Astrocyte (in vitro differentiated cells and primary cell): ENCODE data around the gene NEBL. TPM values are rescaled to one million over a fixed set of nuclear protein-coding genes. Genes with fewer than 3 reads are reported as not detected.

Source experiments
- DNase-seq: peaks from one replicate; pipeline ENCODE4 v3.0.0-alpha.2; 2010; ENCODE audit warnings: low read depth
- FAIRE-seq: peaks from 2 replicates; lab custom pipeline; 2011; peaks lifted over from hg19 to GRCh38; lab: Jason Lieb, UNC
- H2AFZ ChIP-seq: 2 replicates; pipeline ENCODE4 v1.6.0; 2012; ENCODE audit warnings: low read depth, low read length, inconsistent platforms
- H3K27ac ChIP-seq: 2 replicates; pipeline ENCODE4 v1.5.1; 2011; ENCODE audit warnings: low read depth, low read length, inconsistent platforms
- H3K27me3 ChIP-seq: 2 replicates; pipeline ENCODE4 v1.6.0; 2011; ENCODE audit warnings: low read length, inconsistent platforms; ENCODE audit not compliant: insufficient read depth
- H3K36me3 ChIP-seq: 2 replicates; pipeline ENCODE4 v1.5.1; 2011; ENCODE audit warnings: low read length, inconsistent platforms; ENCODE audit not compliant: insufficient read depth
- H3K4me1 ChIP-seq: 2 replicates; pipeline ENCODE4 v1.5.1; 2011; ENCODE audit warnings: low read length, inconsistent platforms; ENCODE audit not compliant: insufficient read depth
- H3K4me2 ChIP-seq: 2 replicates; pipeline ENCODE4 v1.6.0; 2012; ENCODE audit warnings: low read length, inconsistent platforms
- H3K4me3 ChIP-seq: 2 replicates; pipeline ENCODE4 v1.5.1; 2011; ENCODE audit warnings: low read depth, mild to moderate bottlenecking, low read length, inconsistent platforms; ENCODE audit not compliant: insufficient read depth
- H3K79me2 ChIP-seq: 2 replicates; pipeline ENCODE4 v1.6.0; 2012; ENCODE audit warnings: mild to moderate bottlenecking, low read length, inconsistent platforms; ENCODE audit not compliant: insufficient read depth
- H3K9ac ChIP-seq: 2 replicates; pipeline ENCODE4 v1.6.0; 2012; ENCODE audit warnings: mild to moderate bottlenecking, low read length, inconsistent platforms
- H3K9me3 ChIP-seq: 2 replicates; pipeline ENCODE4 v1.5.1; 2012; ENCODE audit warnings: low read depth, mild to moderate bottlenecking, low read length, inconsistent platforms; ENCODE audit not compliant: insufficient read depth
- H4K20me1 ChIP-seq: 2 replicates; pipeline ENCODE4 v1.6.0; 2012; ENCODE audit warnings: low read length, inconsistent platforms; ENCODE audit not compliant: insufficient read depth
- H3K27ac Mint-ChIP-seq: one replicate; pipeline ENCODE4 v1.8.0; 2021; ENCODE audit warnings: mild to moderate bottlenecking, mixed read lengths; ENCODE audit not compliant: unreplicated experiment
- H3K27me3 Mint-ChIP-seq: one replicate; pipeline ENCODE4 v1.8.0; 2021; ENCODE audit warnings: low read depth, mixed read lengths; ENCODE audit not compliant: unreplicated experiment
- H3K36me3 Mint-ChIP-seq: one replicate; pipeline ENCODE4 v1.8.0; 2021; ENCODE audit warnings: low read depth, mixed read lengths; ENCODE audit not compliant: unreplicated experiment
- H3K4me1 Mint-ChIP-seq: one replicate; pipeline ENCODE4 v1.8.0; 2021; ENCODE audit warnings: low read depth, mixed read lengths; ENCODE audit not compliant: unreplicated experiment
- H3K4me3 Mint-ChIP-seq: one replicate; pipeline ENCODE4 v1.8.0; 2021; ENCODE audit warnings: mild to moderate bottlenecking, moderate library complexity, mixed read lengths; ENCODE audit not compliant: unreplicated experiment
- H3K9me3 Mint-ChIP-seq: one replicate; pipeline ENCODE4 v1.8.0; 2021; ENCODE audit warnings: mild to moderate bottlenecking, mixed read lengths; ENCODE audit not compliant: unreplicated experiment
- CTCF ChIP-seq: IDR thresholded peaks from 2 replicates; pipeline ENCODE4 v1.5.1; 2011; ENCODE audit warnings: low read depth, mild to moderate bottlenecking, inconsistent platforms, low read length, moderate library complexity; ENCODE audit not compliant: insufficient read depth
- EZH2 ChIP-seq: IDR thresholded peaks from 2 replicates; pipeline ENCODE4 v1.6.1; 2012; ENCODE audit warnings: mild to moderate bottlenecking, low read length, inconsistent platforms; ENCODE audit not compliant: insufficient read depth
- total RNA-seq: library from RNA; stranded (reverse); gene quantifications from 2 replicates; pipeline ENCODE4 v1.2.1, GENCODE V29; 2021

Gene NEBL
- total RNA-seq, 1 donor from 2014 or later, result 6.0 TPM

GRCh38 chr10:20841419-20841818 lies 55.7 kb downstream of the NEBL start:
- DNase-seq (no peak), FAIRE-seq (no peak)
- Histone ChIP-seq H3K27ac (no peak overlapping the region), H2AFZ (no peak overlapping the region), H3K36me3 (no peaks in the 10 kb centered on the region), H3K9ac (no peak overlapping the region), H3K4me2 (no peak overlapping the region), H3K79me2 (no peaks in the 10 kb centered on the region), H4K20me1 (no peaks in the 10 kb centered on the region), H3K4me3 (no peak overlapping the region), H3K9me3 (no peaks in the 10 kb centered on the region), H3K4me1 (no peaks in the 10 kb centered on the region), H3K27me3 (no peaks in the 10 kb centered on the region)
- H3K27ac Mint-ChIP-seq, result no peak overlapping the region
- peaks cover 4% of the 10 kb centered on the region for H3K36me3 Mint-ChIP-seq
- TF ChIP-seq CTCF (no peak), EZH2 (no peak)
- no peaks in the 10 kb centered on the region for H3K27me3 Mint-ChIP-seq
- H3K4me1 Mint-ChIP-seq, result peaks cover 4% of the 10 kb centered on the region
- H3K9me3 Mint-ChIP-seq, result peaks cover 4% of the 10 kb centered on the region
- no peak overlapping the region for H3K4me3 Mint-ChIP-seq

GRCh38 chr10:20839910-20840309 lies 57.2 kb downstream of the NEBL start:
- H3K4me1 ChIP-seq, result no peaks in the 10 kb centered on the region
- no peaks in the 10 kb centered on the region for H4K20me1 ChIP-seq
- FAIRE-seq (no peak), DNase-seq (no peak)
- H3K9me3 Mint-ChIP-seq, result peaks cover 2% of the 10 kb centered on the region
- no peak overlapping the region for H3K4me3 ChIP-seq
- no peak overlapping the region for H3K4me3 Mint-ChIP-seq
- H3K4me1 Mint-ChIP-seq, result peaks cover 9% of the 10 kb centered on the region
- H3K9me3 ChIP-seq, result no peaks in the 10 kb centered on the region
- no peak overlapping the region for H2AFZ ChIP-seq
- TF ChIP-seq EZH2, result no peak
- no peaks in the 10 kb centered on the region for H3K27me3 Mint-ChIP-seq
- H3K27ac ChIP-seq, result no peak overlapping the region
- H3K9ac ChIP-seq, result no peak overlapping the region
- no peaks in the 10 kb centered on the region for H3K27me3 ChIP-seq
- no peaks in the 10 kb centered on the region for H3K79me2 ChIP-seq
- H3K36me3 Mint-ChIP-seq, result peaks cover 4% of the 10 kb centered on the region
- H3K36me3 ChIP-seq, result no peaks in the 10 kb centered on the region
- no peak overlapping the region for H3K27ac Mint-ChIP-seq
- H3K4me2 ChIP-seq, result no peak overlapping the region

- no peaks in the 10 kb centered on the region for H3K36me3 ChIP-seq
- H3K79me2 ChIP-seq, result no peaks in the 10 kb centered on the region
- H3K4me3 ChIP-seq, result no peak overlapping the region
- no peak for TF ChIP-seq EZH2
- no peak for TF ChIP-seq CTCF
- H3K9me3 ChIP-seq, result no peaks in the 10 kb centered on the region
- H3K27me3 ChIP-seq, result no peaks in the 10 kb centered on the region
- no peak overlapping the region for H3K4me2 ChIP-seq
- peaks cover 2% of the 10 kb centered on the region for H3K9me3 Mint-ChIP-seq
- H3K27ac Mint-ChIP-seq, result no peak overlapping the region
- no peaks in the 10 kb centered on the region for H3K27me3 Mint-ChIP-seq
- peaks cover 4% of the 10 kb centered on the region for H3K36me3 Mint-ChIP-seq
- H3K9ac ChIP-seq, result no peak overlapping the region
- no peak for FAIRE-seq
- H3K4me3 Mint-ChIP-seq, result no peak overlapping the region
- no peaks in the 10 kb centered on the region for H3K4me1 ChIP-seq
- H2AFZ ChIP-seq, result no peak overlapping the region
- DNase-seq, result peak; percentile 29
- H3K27ac ChIP-seq, result no peak overlapping the region
- H3K4me1 Mint-ChIP-seq, result peaks cover 9% of the 10 kb centered on the region
- H4K20me1 ChIP-seq, result no peaks in the 10 kb centered on the region
These were observed 58.0 kb downstream of the NEBL start for GRCh38 chr10:20839141-20839540.
